ENCODE results near the gene PPP3CA. TPM values are rescaled to one million over a fixed set of nuclear protein-coding genes. Genes with fewer than 3 reads are reported as not detected.

The PPP3CA gene
- total RNA-seq, 1 experiment from 2014 or later, result 133 TPM

GRCh38 chr4:101066626-101067170, 280.6 kb downstream of the PPP3CA start:
- no peaks in the 10 kb centered on the region for H3K9me3 ChIP-seq (ENCODE audit: control insufficient read depth in 1 of 2, insufficient read depth in 1 of 2, low read depth in 1 of 2, low read length in 2 of 2)
- no peaks in the 10 kb centered on the region for H4K20me1 ChIP-seq (ENCODE audit: insufficient read depth)
- no peak for ATAC-seq
- no peak overlapping the region for H3K9ac ChIP-seq (ENCODE audit: low read length)
- ChIA-PET CTCF (no interaction called here), POLR2A (no interaction called here), RAD21 (ENCODE audit: low non-redundant PET in 1 of 2, low total read pairs in 2 of 2, uncharacterized antibody in 2 of 2, unreplicated experiment in 2 of 2) (no interaction called here)
- DNase-seq (ENCODE audit: low read depth, low spot score), result no peak
- H3K79me2 ChIP-seq (ENCODE audit: insufficient read depth, low read length), result 0 out of 2 replicates have a peak, but pooled peaks cover 4% of the 10 kb centered on the region
- H3K9me2 ChIP-seq (ENCODE audit: insufficient read depth), result no peaks in the 10 kb centered on the region
- TF ChIP-seq REST (IDR thresholded peaks at IDR 0.05; ENCODE audit: low read depth), result no peak
- no peak for TF ChIP-seq JUND (IDR thresholded peaks at IDR 0.05)
- no peak for TF ChIP-seq ZFX (IDR thresholded peaks at IDR 0.05)
- no peak for TF ChIP-seq POLR2AphosphoS5 (IDR thresholded peaks at IDR 0.05; ENCODE audit: low read depth, low read length)
- TF ChIP-seq ZBTB33 (IDR thresholded peaks at IDR 0.05; ENCODE audit: extremely low read depth, insufficient replicate concordance, low read length), result no peak
- no peak for TF ChIP-seq EZH2phosphoT487 (IDR thresholded peaks at IDR 0.05; ENCODE audit: borderline replicate concordance)
- TF ChIP-seq MAX (IDR thresholded peaks at IDR 0.05), result no peak
- TF ChIP-seq ZNF274 (IDR thresholded peaks at IDR 0.05; ENCODE audit: low read depth, low read length), result no peak
- H3K27ac ChIP-seq (ENCODE audit: low read depth, low read length), result no peak overlapping the region
- H3K27me3 ChIP-seq (ENCODE audit: insufficient read depth, low read length), result no peaks in the 10 kb centered on the region
- BruUV-seq (replicated peaks), result no TSS peak
- H3K4me1 ChIP-seq (ENCODE audit: control insufficient read depth in 1 of 2, insufficient read depth in 2 of 2, low read length in 2 of 2), result no peaks in the 10 kb centered on the region
- no peak overlapping the region for H3K4me3 ChIP-seq (replicated peaks in 1 of 2; ENCODE audit: low read depth in 1 of 2, low read length in 2 of 2)
- no peak overlapping the region for H3K4me2 ChIP-seq (ENCODE audit: low read length)
- intact Hi-C loops (cut with micrococcal nuclease), result no loop called here
- H2AFZ ChIP-seq (ENCODE audit: low read depth, low read length, poor library complexity, severe bottlenecking), result no peak overlapping the region
- H3K36me3 ChIP-seq (ENCODE audit: control insufficient read depth in 1 of 2, insufficient read depth in 2 of 2, low read length in 2 of 2), result peaks cover 0 to 7% of the 10 kb centered on the region in 2 experiments; a peak in 1 of 4 replicates

All from HCT116 (cell line).